Stimulated activated CD8-positive, alpha-beta memory T cell treated with anti-CD3 and anti-CD28 coated beads, Interleukin-12 subunit alpha, Interleukin-12 subunit beta, amount 100 ng/mL, for 1 hour (primary cell): ENCODE measurements around the gene ASB2.

Experiments used
- DNase-seq: peaks from one replicate; pipeline ENCODE4 v3.0.0-alpha.2; 2020; ENCODE audit warnings: low read depth

The ASB2 gene

GRCh38 chr14:93926873-93927799 is 49.2 kb downstream of the ASB2 start, which contains the start of gene FAM181A:
FAM181A (plus strand) TSS chr14:93927344; CDS start chr14:93928286, 942 bp downstream.
- DNase-seq = no peak

GRCh38 chr14:93926245-93926872 is 50.0 kb downstream of the ASB2 start:
- no peak for DNase-seq

GRCh38 chr14:93925374-93925895 is 50.9 kb downstream of the ASB2 start:
- no peak for DNase-seq

GRCh38 chr14:93924592-93925355 is 51.6 kb downstream of the ASB2 start:
- no peak for DNase-seq

GRCh38 chr14:93923626-93924025 is 52.7 kb downstream of the ASB2 start:
- no peak for DNase-seq

- DNase-seq = no peak
Measured at GRCh38 chr14:93921001-93921806, 55.2 kb downstream of the ASB2 start.

- DNase-seq = no peak
Measured at GRCh38 chr14:93917141-93917540, 59.2 kb downstream of the ASB2 start.

- no peak for DNase-seq
Measured at GRCh38 chr14:93916498-93916897, 59.9 kb downstream of the ASB2 start.

GRCh38 chr14:93915800-93916199 is 60.6 kb downstream of the ASB2 start:
- DNase-seq = no peak

- no peak for DNase-seq
Measured at GRCh38 chr14:93915070-93915705, 61.2 kb downstream of the ASB2 start.

- DNase-seq = no peak
Measured at GRCh38 chr14:93914278-93914677, 62.1 kb downstream of the ASB2 start.

- DNase-seq = no peak
Measured at GRCh38 chr14:93912782-93913181, 63.6 kb downstream of the ASB2 start.

- no peak for DNase-seq
Measured at GRCh38 chr14:93911975-93912615, 64.3 kb downstream of the ASB2 start.

- no peak for DNase-seq
Measured at GRCh38 chr14:93909429-93910128, 66.8 kb downstream of the ASB2 start.

- peak; percentile 30 for DNase-seq
Measured at GRCh38 chr14:93906341-93907329, 69.7 kb downstream of the ASB2 start.

GRCh38 chr14:93905623-93906022 is 70.7 kb downstream of the ASB2 start:
- DNase-seq = no peak

GRCh38 chr14:93903342-93904184 is 72.8 kb downstream of the ASB2 start:
- DNase-seq = no peak
